ENCODE measurements around the gene MVD.

GRCh38 chr16:88630433-88630832 lies 32.5 kb downstream of the MVD start:
- no peak for TF ChIP-seq CTCF (IDR thresholded peaks at IDR 0.05 in 8 of 11, conservative IDR thresholded peaks at IDR 0.05 in 3 of 11)
- no peak for TF ChIP-seq POLR2AphosphoS5 (IDR thresholded peaks at IDR 0.05)
- no peak for TF ChIP-seq POLR2A (IDR thresholded peaks at IDR 0.05)

Data from spleen (tissue), 7 donors.